ENCODE results near the gene SREBF2. TPM values are rescaled to one million over a fixed set of nuclear protein-coding genes. Genes with fewer than 3 reads are reported as not detected.
"Not testable (repeated sequence)": the region's sequence is repeated elsewhere in the genome, so short reads cannot be mapped to it uniquely, and the experiment has no call there.

Gene SREBF2
- total RNA-seq, 2 experiments from 2014 or later: 131 to 137 TPM

DNA sequence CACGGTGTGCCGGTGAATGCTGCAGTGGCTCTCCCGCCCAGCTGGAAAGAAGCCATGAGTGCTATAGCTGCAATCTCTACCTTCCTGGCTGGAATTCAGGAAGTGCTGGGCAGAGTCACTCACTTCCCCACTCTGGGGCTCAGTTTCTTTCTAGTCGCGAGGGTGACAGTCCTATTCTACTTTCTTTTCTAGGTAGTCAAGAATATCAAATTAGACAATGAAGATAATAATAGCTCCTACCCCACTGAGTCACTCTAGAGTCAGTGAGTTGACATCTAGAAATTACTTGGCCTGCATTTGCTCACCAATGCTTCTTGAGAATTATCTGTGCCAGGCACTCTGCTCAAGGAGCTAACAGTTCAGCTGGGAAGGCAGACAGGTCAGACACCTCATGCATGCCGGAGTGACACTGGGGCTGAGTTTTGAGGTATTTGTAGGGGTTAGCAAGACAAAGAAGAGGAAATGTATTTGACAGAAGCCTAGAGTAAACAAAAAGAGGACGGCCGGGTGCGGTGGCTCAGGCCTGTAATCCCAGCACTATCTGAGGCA lies 110.8 kb downstream of the SREBF2 start:
- Mint-ChIP-seq H3K36me3 (peaks cover 63% of the 10 kb centered on the region), H3K9me3 (no peaks in the 10 kb centered on the region), H3K4me1 (ENCODE audit: low read depth) (peaks cover 75% of the 10 kb centered on the region), H3K27ac (peak overlapping the region; percentile 98), H3K27me3 (no peaks in the 10 kb centered on the region), H3K4me3 (peak overlapping the region; percentile 73)
- ChIA-PET CTCF (interaction anchor here (0.6 to 2.9 kb wide), 10 partner anchors 13 to 277 kb away, joined by 3 to 22 read pairs (median 4); no protein-coding TSS in a partner anchor), POLR2A (interaction anchor here (0.6 to 2.4 kb wide), 10 partner anchors 15 to 197 kb away, joined by 3 to 12 read pairs (median 4); partner anchors contain the start of genes CCDC134, NDUFA6 and SREBF2)
- DNase-seq: peak; percentile 72
- intact Hi-C loops (cut with micrococcal nuclease): loop anchor here (5.0 kb wide), 1 partner anchor 54 kb away; the partner anchor contains the start of gene WBP2NL

DNA sequence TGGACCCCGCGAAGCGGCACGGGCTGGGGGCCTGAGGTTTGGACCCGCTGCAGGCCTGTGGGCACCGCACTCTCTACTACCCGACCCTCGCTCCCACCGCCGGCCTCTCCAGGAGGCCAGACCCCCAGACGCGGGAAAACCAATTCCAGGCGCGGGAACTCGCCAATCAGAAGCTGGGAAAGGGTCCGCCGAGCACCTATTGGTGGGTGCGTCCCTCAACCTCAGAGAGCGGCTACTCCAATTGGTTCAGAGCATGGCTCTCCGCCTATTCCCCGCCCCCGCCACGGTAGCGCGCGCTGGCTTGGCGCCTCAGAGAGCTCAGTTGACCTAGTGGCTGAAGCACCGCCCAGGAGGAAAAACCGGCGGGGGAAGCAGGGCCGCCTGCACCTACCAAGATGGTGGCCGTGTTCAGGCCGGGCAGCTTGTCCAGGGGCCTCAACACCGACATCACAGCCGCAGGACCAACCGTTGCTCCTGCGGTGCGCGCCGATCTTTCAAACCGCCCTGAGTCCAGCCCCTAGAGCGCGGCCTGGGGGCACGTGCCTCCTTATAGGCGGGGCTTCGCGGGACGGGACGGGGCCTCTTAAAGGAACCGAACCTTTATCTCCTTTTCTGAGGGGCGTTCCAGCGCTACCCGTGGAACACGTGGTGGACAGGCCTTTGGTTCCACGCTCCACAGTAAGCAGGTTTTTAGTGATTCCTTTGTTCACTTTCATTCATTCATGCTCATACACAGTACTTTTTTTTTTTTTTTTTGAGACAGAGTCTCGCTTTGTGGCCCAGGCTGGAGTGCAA lies 113.9 kb downstream of the SREBF2 start, which contains the start of gene CENPM:
TSS of gene CENPM (minus strand) at position 524 of the 795 bp plus-strand sequence. CDS start at position 448, 76 bp downstream.
- H3K4me1 Mint-ChIP-seq (ENCODE audit: low read depth): peaks cover 52% of the 10 kb centered on the region
- peak within 1 kb of the TSS; percentile 98 for H3K4me3 Mint-ChIP-seq
- POLR2A ChIA-PET: interaction anchor here (0.5 to 2.0 kb wide), 20 partner anchors 9 to 498 kb away, joined by 3 to 15 read pairs (median 4); partner anchors contain the start of genes CCDC134, NDUFA6, SMDT1 and SNU13
- DNase-seq: peak; percentile 96
- peak within 1 kb of the TSS; percentile 87 for H3K27ac Mint-ChIP-seq
- no peaks in the 10 kb centered on the region for H3K9me3 Mint-ChIP-seq
- CTCF ChIA-PET: interaction anchor here (0.7 to 2.2 kb wide), 15 partner anchors 10 to 497 kb away, joined by 3 to 13 read pairs (median 6); no protein-coding TSS in a partner anchor
- H3K27me3 Mint-ChIP-seq: no peaks in the 10 kb centered on the region
- intact Hi-C loops (cut with micrococcal nuclease): loop anchor here (2.0 to 5.0 kb wide), 3 partner anchors 125 to 495 kb away; partner anchors contain the start of genes NAGA and PHETA2
- peaks cover 36% of the 10 kb centered on the region for H3K36me3 Mint-ChIP-seq

DNA sequence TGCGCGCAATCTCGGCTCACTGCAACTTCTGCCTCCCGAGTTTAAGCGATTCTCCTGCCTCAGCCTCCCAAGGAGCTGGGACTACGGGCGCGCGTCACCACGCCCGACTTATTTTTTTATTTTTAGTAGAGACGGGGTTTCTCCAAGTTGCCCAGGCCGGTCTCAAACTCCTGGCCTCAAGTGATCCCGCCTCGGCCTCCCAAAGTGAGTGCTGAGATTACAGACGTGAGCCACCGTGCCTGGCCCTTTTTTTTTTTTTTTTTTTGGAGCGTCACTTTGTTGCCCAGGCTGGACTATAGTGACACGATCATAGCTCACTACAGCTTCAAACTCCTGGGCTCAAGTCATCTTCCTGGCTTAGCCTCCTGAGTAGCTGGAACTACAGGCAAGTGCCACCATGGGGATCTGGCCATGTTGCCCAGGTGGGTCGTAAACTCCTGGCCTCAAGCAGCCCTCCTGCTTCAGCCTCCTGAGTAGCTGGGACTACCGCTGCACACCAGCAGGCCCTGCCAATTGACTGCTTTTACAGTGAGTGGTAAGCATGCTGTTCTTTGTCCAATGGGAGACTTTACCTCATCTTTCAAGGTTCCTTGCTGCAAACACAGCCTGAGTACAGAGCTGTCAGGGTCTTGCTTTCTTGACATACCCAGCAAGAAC lies 114.6 kb downstream of the SREBF2 start:
- POLR2A ChIA-PET: interaction anchor here (0.6 to 2.0 kb wide), 14 partner anchors 10 to 497 kb away, joined by 3 to 15 read pairs (median 4); partner anchors contain the start of genes CCDC134, SMDT1, SNU13 and SREBF2
- peak overlapping the region; percentile 98 for H3K4me3 Mint-ChIP-seq
- H3K27ac Mint-ChIP-seq: peak overlapping the region; percentile 87
- DNase-seq: no peak
- intact Hi-C loops (cut with micrococcal nuclease): loop anchor here (2.0 to 5.0 kb wide), 3 partner anchors 125 to 495 kb away; partner anchors contain the start of genes NAGA and PHETA2
- peaks cover 48% of the 10 kb centered on the region for H3K4me1 Mint-ChIP-seq (ENCODE audit: low read depth)
- H3K36me3 Mint-ChIP-seq: peaks cover 32% of the 10 kb centered on the region
- H3K9me3 Mint-ChIP-seq: no peaks in the 10 kb centered on the region
- CTCF ChIA-PET: interaction anchor here (0.6 to 3.7 kb wide), 12 partner anchors 9 to 792 kb away, joined by 3 to 12 read pairs (median 6); no protein-coding TSS in a partner anchor
- H3K27me3 Mint-ChIP-seq: no peaks in the 10 kb centered on the region

GRCh38 chr22:41948142-41948541 lies 115.2 kb downstream of the SREBF2 start:
- Mint-ChIP-seq H3K27me3 (no peaks in the 10 kb centered on the region), H3K27ac (no peak overlapping the region), H3K36me3 (peaks cover 27% of the 10 kb centered on the region), H3K4me3 (peak overlapping the region; percentile 98), H3K9me3 (no peaks in the 10 kb centered on the region), H3K4me1 (ENCODE audit: low read depth) (peaks cover 43% of the 10 kb centered on the region)
- no peak for DNase-seq
- intact Hi-C loops (cut with micrococcal nuclease): loop anchor here (5.0 kb wide), 2 partner anchors 124 to 494 kb away; partner anchors contain the start of genes NAGA and PHETA2
- CTCF ChIA-PET: interaction anchor here (0.6 to 3.7 kb wide), 5 partner anchors 8 to 793 kb away, joined by 3 to 12 read pairs (median 7); no protein-coding TSS in a partner anchor
- POLR2A ChIA-PET: interaction anchor here (0.6 to 0.7 kb wide), 2 partner anchors 42 to 142 kb away, joined by 3 read pairs; no protein-coding TSS in a partner anchor

GRCh38 chr22:41948928-41949296 lies 116.0 kb downstream of the SREBF2 start:
- ChIA-PET POLR2A (interaction anchor here (1.4 kb wide), 1 partner anchor 117 kb away, joined by 4 read pairs; no protein-coding TSS in a partner anchor), CTCF (interaction anchor here (1.0 to 3.7 kb wide), 4 partner anchors 7 to 251 kb away, joined by 3 to 12 read pairs (median 6); no protein-coding TSS in a partner anchor)
- DNase-seq, H3K27me3 Mint-ChIP-seq, H3K9me3 Mint-ChIP-seq: not testable (repeated sequence)
- Mint-ChIP-seq H3K4me3 (peak overlapping the region; percentile 35), H3K36me3 (peaks cover 19% of the 10 kb centered on the region), H3K27ac (peak overlapping the region; percentile 74), H3K4me1 (ENCODE audit: low read depth) (peaks cover 35% of the 10 kb centered on the region)
- intact Hi-C loops (cut with micrococcal nuclease): loop anchor here (5.0 kb wide), 2 partner anchors 123 to 493 kb away; partner anchors contain the start of genes NAGA and PHETA2

- intact Hi-C loops (cut with micrococcal nuclease): loop anchor here (5.0 kb wide), 2 partner anchors 123 to 493 kb away; partner anchors contain the start of genes NAGA and PHETA2
- Mint-ChIP-seq H3K4me3 (peak overlapping the region; percentile 35), H3K27ac (peak overlapping the region; percentile 74), H3K4me1 (ENCODE audit: low read depth) (peaks cover 31% of the 10 kb centered on the region), H3K27me3 (no peaks in the 10 kb centered on the region), H3K9me3 (no peaks in the 10 kb centered on the region), H3K36me3 (peaks cover 16% of the 10 kb centered on the region)
- CTCF ChIA-PET: interaction anchor here (1.0 to 3.7 kb wide), 3 partner anchors 9 to 252 kb away, joined by 5 to 12 read pairs (median 7); no protein-coding TSS in a partner anchor
- POLR2A ChIA-PET: interaction anchor here (1.4 kb wide), 1 partner anchor 118 kb away, joined by 4 read pairs; no protein-coding TSS in a partner anchor
- no peak for DNase-seq
These were observed 116.5 kb downstream of the SREBF2 start for GRCh38 chr22:41949297-41949965.

DNA sequence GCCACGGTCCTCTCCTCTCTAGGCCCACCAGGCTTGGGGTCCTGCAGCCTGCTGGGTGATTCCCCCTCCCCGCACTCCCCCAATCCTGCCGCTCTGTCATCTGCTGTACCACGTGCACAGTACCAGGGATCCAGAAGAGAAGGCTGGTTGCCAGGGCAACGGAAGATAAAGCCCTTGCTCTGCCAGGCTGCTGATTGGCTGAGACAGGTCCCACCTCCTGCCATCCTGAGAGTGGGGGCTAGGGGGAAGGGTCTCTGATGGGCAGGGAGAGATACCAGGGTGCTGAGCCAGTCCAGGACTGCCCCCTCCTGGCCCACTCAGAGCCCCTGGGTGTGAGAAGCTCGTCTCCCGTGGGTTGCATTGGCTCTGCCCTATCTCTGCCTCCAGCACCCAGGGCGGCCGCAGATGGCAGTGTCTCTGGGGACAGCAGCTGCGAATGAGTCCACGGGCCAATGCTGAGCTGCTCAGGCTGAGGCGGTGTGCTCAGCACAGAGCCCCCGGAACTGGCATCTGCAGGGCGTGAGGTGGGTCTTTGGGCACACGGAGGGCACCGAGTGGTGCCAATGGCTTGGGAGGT lies 119.1 kb downstream of the SREBF2 start, which contains the start of gene SMIM45:
TSS of gene SMIM45 (plus strand) at position 253 of the 577 bp plus-strand sequence.
- CTCF ChIA-PET: no interaction called here
- Mint-ChIP-seq H3K36me3 (no peaks in the 10 kb centered on the region), H3K27me3 (no peaks in the 10 kb centered on the region), H3K9me3 (no peaks in the 10 kb centered on the region), H3K27ac (no peak within 1 kb of the TSS), H3K4me1 (ENCODE audit: low read depth) (peaks cover 20% of the 10 kb centered on the region), H3K4me3 (no peak within 1 kb of the TSS)
- POLR2A ChIA-PET: interaction anchor here (1.5 kb wide), 1 partner anchor 12 kb away, joined by 5 read pairs; no protein-coding TSS in a partner anchor
- intact Hi-C loops (cut with micrococcal nuclease): no loop called here
- DNase-seq: no peak

DNA sequence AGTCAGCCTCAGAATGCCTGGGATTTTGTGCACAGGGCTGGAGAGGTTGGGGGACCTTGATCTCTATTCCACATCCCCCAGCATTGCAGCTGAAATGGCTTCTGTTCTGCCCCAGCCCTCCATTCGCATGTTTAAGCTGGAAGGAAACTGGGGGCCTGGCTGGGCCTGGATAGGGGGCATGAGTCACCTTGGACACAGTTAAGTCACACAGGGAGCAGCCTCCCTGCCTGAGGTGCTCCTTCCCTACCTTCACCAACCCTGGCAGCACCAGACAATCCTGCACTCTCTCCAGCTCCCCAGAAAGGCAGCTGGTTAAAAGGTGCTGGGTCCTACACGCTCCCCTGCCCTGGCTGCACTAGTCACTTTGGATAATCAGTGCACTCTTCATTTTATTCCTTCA lies 119.8 kb downstream of the SREBF2 start:
- Mint-ChIP-seq H3K4me1 (ENCODE audit: low read depth) (peaks cover 18% of the 10 kb centered on the region), H3K27ac (no peak overlapping the region), H3K9me3 (no peaks in the 10 kb centered on the region), H3K27me3 (no peaks in the 10 kb centered on the region), H3K4me3 (no peak overlapping the region), H3K36me3 (no peaks in the 10 kb centered on the region)
- ChIA-PET CTCF (interaction anchor here (1.2 to 1.4 kb wide), 2 partner anchors 27 to 256 kb away, joined by 3 read pairs; no protein-coding TSS in a partner anchor), POLR2A (interaction anchor here (1.5 kb wide), 1 partner anchor 12 kb away, joined by 5 read pairs; no protein-coding TSS in a partner anchor)
- intact Hi-C loops (cut with micrococcal nuclease): no loop called here
- no peak for DNase-seq
